ENCODE data around the gene DKK3.

Gene DKK3

DNA sequence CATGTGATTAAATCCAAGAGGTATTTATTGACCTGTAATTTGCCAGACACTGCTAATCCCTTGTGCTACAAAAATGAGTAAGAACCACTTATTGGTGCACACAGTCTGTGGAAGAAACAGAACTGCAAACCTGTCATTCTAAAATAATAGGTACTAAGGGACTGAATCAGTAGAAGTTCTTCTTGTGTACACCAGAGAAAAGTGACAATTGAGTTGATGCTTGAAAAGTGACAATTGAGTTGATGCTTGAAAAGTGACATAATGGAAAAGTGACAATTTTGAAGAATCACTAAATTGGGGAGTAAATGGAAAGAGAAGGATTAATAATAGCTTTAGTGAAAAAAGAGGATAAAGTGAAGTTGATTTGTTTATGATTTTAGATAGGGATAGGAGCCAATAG lies 56.4 kb downstream of the DKK3 start:
- no peak overlapping the region for H3K4me3 ChIP-seq (ENCODE audit: low read depth, low read length)
- TF ChIP-seq, protein P1, sequence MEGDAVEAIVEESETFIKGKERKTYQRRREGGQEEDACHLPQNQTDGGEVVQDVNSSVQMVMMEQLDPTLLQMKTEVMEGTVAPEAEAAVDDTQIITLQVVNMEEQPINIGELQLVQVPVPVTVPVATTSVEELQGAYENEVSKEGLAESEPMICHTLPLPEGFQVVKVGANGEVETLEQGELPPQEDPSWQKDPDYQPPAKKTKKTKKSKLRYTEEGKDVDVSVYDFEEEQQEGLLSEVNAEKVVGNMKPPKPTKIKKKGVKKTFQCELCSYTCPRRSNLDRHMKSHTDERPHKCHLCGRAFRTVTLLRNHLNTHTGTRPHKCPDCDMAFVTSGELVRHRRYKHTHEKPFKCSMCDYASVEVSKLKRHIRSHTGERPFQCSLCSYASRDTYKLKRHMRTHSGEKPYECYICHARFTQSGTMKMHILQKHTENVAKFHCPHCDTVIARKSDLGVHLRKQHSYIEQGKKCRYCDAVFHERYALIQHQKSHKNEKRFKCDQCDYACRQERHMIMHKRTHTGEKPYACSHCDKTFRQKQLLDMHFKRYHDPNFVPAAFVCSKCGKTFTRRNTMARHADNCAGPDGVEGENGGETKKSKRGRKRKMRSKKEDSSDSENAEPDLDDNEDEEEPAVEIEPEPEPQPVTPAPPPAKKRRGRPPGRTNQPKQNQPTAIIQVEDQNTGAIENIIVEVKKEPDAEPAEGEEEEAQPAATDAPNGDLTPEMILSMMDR (conservative IDR thresholded peaks at IDR 0.05; ENCODE audit: low read depth, low read length) = no peak

GRCh38 chr11:11949482-11949881 lies 58.9 kb downstream of the DKK3 start:
- H3K4me3 ChIP-seq (ENCODE audit: low read depth, low read length) = no peak overlapping the region
- TF ChIP-seq, protein P1 (conservative IDR thresholded peaks at IDR 0.05; ENCODE audit: low read depth, low read length) = no peak
- no peak for DNase-seq (ENCODE audit: low read depth)

More for the DNA sequence above, 56.4 kb downstream of the DKK3 start:
- DNase-seq (ENCODE audit: low read depth) = no peak

DNA sequence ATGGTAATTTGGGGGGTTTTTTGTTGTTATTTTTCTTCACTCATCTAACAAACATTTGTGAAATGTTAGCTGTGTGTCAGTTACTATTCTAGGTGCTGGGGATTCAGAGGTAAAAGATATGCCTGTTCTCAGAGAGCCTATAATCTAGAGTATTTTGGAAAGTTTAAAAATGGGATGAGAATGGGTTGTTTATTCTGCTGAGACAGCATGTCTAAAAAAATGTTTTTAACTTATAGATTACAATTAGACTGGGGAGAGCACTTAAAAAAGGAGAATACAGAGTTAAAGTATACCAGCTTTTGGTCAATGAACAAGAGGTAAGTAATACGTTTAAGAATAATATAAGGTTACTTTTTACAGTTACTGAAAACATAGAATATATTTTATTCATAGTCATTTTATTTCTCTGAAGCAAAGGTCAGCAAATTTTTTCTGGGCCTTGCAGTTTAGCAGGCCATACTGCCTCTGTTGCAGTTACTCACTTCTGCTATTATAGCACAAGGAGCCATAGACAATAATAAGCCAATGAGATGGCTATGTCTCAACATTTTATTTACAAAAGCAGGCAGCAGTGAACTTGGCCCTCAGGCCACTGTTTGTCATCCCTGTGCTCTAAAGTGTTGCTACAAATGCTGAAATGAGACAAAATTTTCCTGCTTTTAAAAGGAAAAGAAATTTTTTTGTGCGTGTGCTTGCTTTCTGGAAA lies 60.0 kb downstream of the DKK3 start:
- TF ChIP-seq, protein P1 (conservative IDR thresholded peaks at IDR 0.05; ENCODE audit: low read depth, low read length) = no peak

GRCh38 chr11:11947825-11948224 lies 60.6 kb downstream of the DKK3 start:
- H3K4me3 ChIP-seq (ENCODE audit: low read depth, low read length) = no peak overlapping the region
- DNase-seq (ENCODE audit: low read depth) = no peak
- TF ChIP-seq, protein P1 (conservative IDR thresholded peaks at IDR 0.05; ENCODE audit: low read depth, low read length) = no peak

More for the DNA sequence above, 60.0 kb downstream of the DKK3 start:
- H3K4me3 ChIP-seq (ENCODE audit: low read depth, low read length) = no peak overlapping the region
- no peak for DNase-seq (ENCODE audit: low read depth)

DNA sequence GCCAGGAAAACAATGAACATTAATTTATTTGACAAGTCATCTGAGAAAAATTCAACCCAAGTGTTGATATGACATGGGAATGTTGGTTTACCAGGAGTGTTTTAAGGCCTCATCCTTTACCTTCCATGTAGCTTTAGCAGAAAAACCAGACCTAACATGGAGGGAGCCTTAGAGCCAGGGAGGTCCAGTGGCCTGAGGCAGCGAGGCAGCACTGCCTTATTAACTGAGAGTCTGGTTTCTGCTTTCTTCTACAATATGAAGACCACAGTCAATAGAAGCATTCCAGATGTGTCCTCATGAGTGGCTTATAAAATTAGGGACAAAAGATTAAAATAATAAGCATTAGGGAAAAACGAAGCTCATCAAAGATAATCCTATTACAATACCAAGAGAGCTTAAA lies 61.5 kb downstream of the DKK3 start:
- TF ChIP-seq, protein P1 (conservative IDR thresholded peaks at IDR 0.05; ENCODE audit: low read depth, low read length) = no peak
- no peak overlapping the region for H3K4me3 ChIP-seq (ENCODE audit: low read depth, low read length)
- no peak for DNase-seq (ENCODE audit: low read depth)

GRCh38 chr11:11946180-11946579 lies 62.2 kb downstream of the DKK3 start:
- DNase-seq (ENCODE audit: low read depth) = peak; percentile 33
- TF ChIP-seq, protein P1 (conservative IDR thresholded peaks at IDR 0.05; ENCODE audit: low read depth, low read length) = no peak
- no peak overlapping the region for H3K4me3 ChIP-seq (ENCODE audit: low read depth, low read length)

- H3K4me3 ChIP-seq (ENCODE audit: low read depth, low read length) = no peak overlapping the region
- peak; percentile 8 for DNase-seq (ENCODE audit: low read depth)
- TF ChIP-seq, protein P1 (conservative IDR thresholded peaks at IDR 0.05; ENCODE audit: low read depth, low read length) = no peak
Observed at GRCh38 chr11:11944444-11944843, 64.0 kb downstream of the DKK3 start.

Data from choroid plexus epithelial cell (primary cell).